Caco-2 (cell line): ENCODE results near the gene MORN1. TPM values are rescaled to one million over a fixed set of nuclear protein-coding genes. Genes with fewer than 3 reads are reported as not detected.

Source experiments
- BruUV-seq: library from RNA; stranded (reverse); fragments of 400-500 nt; replicated peaks from 2 replicates; lab custom pipeline; 2021; lab: Mats Ljungman, UMichigan
- CTCF ChIA-PET: fragments of 300-600 bp; sonication (Branson Sonifier 250); formaldehyde crosslinking; loops from one replicate; lab custom pipeline; 2022; ENCODE audit warnings: antibody characterized with exemption; lab: Charles Lee
- POLR2A ChIA-PET: fragments of 300-600 bp; sonication (Branson Sonifier 250); formaldehyde crosslinking; loops from one replicate; lab custom pipeline; 2022; ENCODE audit warnings: antibody characterized with exemption; lab: Charles Lee
- DNase-seq, 2 experiments: peaks; one replicate each; pipeline versions ENCODE4 v3.0.0 to v3.0.0-alpha.2; 2020 to 2022
- H3K27me3 ChIP-seq: replicated peaks from 2 replicates; pipeline ENCODE4 v1.6.0; 2011; ENCODE audit warnings: low read length; ENCODE audit not compliant: control insufficient read depth, insufficient read depth
- H3K36me3 ChIP-seq: 2 replicates; pipeline ENCODE4 v1.5.1; 2011; ENCODE audit warnings: low read length; ENCODE audit not compliant: control insufficient read depth, insufficient read depth
- H3K4me1 ChIP-seq: fragments of 250-450 bp; sonication (Bioruptor Pico); 2 replicates; pipeline ENCODE4 v1.5.1; 2020; ENCODE audit warnings: mild to moderate bottlenecking
- H3K4me3 ChIP-seq: 2 replicates; pipeline ENCODE4 v1.5.1; 2011; ENCODE audit warnings: low read depth, mild to moderate bottlenecking, control low read depth, low read length
- H3K9me3 ChIP-seq: fragments of 250-450 bp; sonication (Bioruptor Pico); 2 replicates; pipeline ENCODE4 v1.5.1; 2020; ENCODE audit warnings: mild to moderate bottlenecking, moderate library complexity
- H3K27ac Mint-ChIP-seq: one replicate; pipeline ENCODE4 v1.8.0; 2022; ENCODE audit warnings: mixed read lengths; ENCODE audit not compliant: unreplicated experiment
- H3K27me3 Mint-ChIP-seq: one replicate; pipeline ENCODE4 v1.8.0; 2022; ENCODE audit warnings: mixed read lengths; ENCODE audit not compliant: insufficient read depth, unreplicated experiment
- H3K36me3 Mint-ChIP-seq: one replicate; pipeline ENCODE4 v1.8.0; 2022; ENCODE audit warnings: mild to moderate bottlenecking, mixed read lengths; ENCODE audit not compliant: insufficient read depth, unreplicated experiment
- H3K4me1 Mint-ChIP-seq: one replicate; pipeline ENCODE4 v1.8.0; 2022; ENCODE audit warnings: low read depth, mixed read lengths; ENCODE audit not compliant: unreplicated experiment
- H3K4me3 Mint-ChIP-seq: one replicate; pipeline ENCODE4 v1.8.0; 2022; ENCODE audit warnings: mild to moderate bottlenecking, moderate library complexity, mixed read lengths; ENCODE audit not compliant: unreplicated experiment
- H3K9me3 Mint-ChIP-seq: one replicate; pipeline ENCODE4 v1.8.0; 2022; ENCODE audit warnings: mixed read lengths; ENCODE audit not compliant: unreplicated experiment
- CTCF ChIP-seq, 2 experiments: fragments of 200-600 bp in 1 of 2; IDR thresholded peaks; 1 replicate in 1 of 2; 2 replicates in 1 of 2; pipeline versions ENCODE4 v1.5.1 to v1.8.0; 2011 to 2022; ENCODE audit warnings: antibody characterized with exemption in 1 of 2, control low read depth in 1 of 2, inconsistent platforms in 1 of 2, low read depth in 1 of 2, low read length in 1 of 2, mild to moderate bottlenecking in 1 of 2, moderate library complexity in 1 of 2; ENCODE audit not compliant: insufficient read depth in 1 of 2, severe bottlenecking in 1 of 2, unreplicated experiment in 1 of 2
- intact Hi-C: fragments of 100-400 bp; cut with micrococcal nuclease; formaldehyde crosslinking; loops from one replicate; pipeline ENCODE4 v1.10.0; 2022; ENCODE audit not compliant: unreplicated experiment
- total RNA-seq: library from RNA; stranded (reverse); gene quantifications from 2 replicates; pipeline ENCODE4 v1.2.3, GENCODE V29; 2022

MORN1 gene
- total RNA-seq, 1 experiment from 2014 or later, result 8.6 TPM

DNA sequence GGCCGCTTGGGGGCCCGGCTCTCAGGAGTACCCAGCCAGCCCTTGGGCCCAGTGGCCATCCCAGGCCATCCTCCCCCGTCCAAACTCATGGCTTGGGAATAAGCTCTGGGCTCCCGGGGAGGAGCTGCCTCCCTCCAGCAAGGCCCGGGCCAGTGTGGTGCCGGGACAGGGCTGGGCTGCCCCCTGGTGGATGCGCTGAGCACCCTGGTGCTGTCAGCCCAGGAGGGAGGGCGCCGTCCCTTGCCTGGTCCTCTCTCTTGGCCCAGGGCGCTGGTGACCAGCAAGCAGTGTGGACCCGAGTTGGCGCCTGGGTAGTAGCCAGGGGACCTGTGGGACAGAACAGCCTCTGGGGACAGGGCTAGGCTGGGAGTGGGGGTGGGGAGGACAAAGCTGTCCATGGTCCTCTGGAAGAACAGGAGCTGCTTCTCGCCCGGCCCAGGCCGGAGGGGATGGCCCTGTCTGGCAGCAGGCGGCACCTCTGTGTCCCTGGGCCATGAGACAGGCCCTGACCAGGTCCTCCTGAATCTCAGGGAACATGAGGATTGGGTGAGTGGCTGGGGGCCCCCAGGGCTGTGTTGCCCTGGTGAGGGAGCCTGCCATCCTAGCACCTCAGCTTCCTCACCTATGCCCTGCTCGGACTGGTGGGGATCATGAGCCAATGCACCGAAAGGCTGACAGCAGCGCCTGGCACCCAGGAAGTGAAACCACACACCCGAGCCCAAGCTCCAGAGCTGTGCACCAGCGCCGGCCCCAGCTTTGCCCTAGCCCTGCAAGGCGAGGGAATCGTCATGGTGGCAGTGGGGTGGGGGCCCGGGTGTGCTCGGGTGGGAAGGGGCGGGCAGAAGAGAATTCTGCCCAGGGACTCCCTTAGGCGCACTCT, 9.4 kb downstream of the MORN1 start:
- CTCF ChIA-PET, result interaction anchor here (0.6 to 1.8 kb wide), 5 partner anchors 9 to 1233 kb away, joined by 3 to 29 read pairs (median 5); partner anchors contain the start of genes FAAP20, MORN1 and RER1
- peak; percentile 50 to 67 for TF ChIP-seq CTCF (IDR thresholded peaks at IDR 0.05; ENCODE audit: insufficient read depth in 1 of 2, low read depth in 1 of 2, low read length in 1 of 2, severe bottlenecking in 1 of 2, unreplicated experiment in 1 of 2)
- Histone ChIP-seq H3K36me3 (no peaks in the 10 kb centered on the region), H3K27me3 (no peaks in the 10 kb centered on the region), H3K4me3 (no peak overlapping the region), H3K9me3 (no peaks in the 10 kb centered on the region), H3K4me1 (no peaks in the 10 kb centered on the region)
- no peak overlapping the region for H3K4me3 Mint-ChIP-seq
- H3K36me3 Mint-ChIP-seq, result no peaks in the 10 kb centered on the region
- DNase-seq, result peak in 1 of 2 experiments; percentile 71
- intact Hi-C loops, result loop anchor here (1.0 kb wide), 1 partner anchor 187 kb away; no protein-coding TSS in a partner anchor
- POLR2A ChIA-PET, result interaction anchor here (0.6 kb wide), 1 partner anchor 10 kb away, joined by 5 read pairs; the partner anchor contains the start of gene RER1
- H3K9me3 Mint-ChIP-seq, result no peaks in the 10 kb centered on the region
- H3K4me1 Mint-ChIP-seq, result no peaks in the 10 kb centered on the region
- BruUV-seq, result no TSS peak
- H3K27ac Mint-ChIP-seq, result no peak overlapping the region
- H3K27me3 Mint-ChIP-seq, result no peaks in the 10 kb centered on the region

DNA sequence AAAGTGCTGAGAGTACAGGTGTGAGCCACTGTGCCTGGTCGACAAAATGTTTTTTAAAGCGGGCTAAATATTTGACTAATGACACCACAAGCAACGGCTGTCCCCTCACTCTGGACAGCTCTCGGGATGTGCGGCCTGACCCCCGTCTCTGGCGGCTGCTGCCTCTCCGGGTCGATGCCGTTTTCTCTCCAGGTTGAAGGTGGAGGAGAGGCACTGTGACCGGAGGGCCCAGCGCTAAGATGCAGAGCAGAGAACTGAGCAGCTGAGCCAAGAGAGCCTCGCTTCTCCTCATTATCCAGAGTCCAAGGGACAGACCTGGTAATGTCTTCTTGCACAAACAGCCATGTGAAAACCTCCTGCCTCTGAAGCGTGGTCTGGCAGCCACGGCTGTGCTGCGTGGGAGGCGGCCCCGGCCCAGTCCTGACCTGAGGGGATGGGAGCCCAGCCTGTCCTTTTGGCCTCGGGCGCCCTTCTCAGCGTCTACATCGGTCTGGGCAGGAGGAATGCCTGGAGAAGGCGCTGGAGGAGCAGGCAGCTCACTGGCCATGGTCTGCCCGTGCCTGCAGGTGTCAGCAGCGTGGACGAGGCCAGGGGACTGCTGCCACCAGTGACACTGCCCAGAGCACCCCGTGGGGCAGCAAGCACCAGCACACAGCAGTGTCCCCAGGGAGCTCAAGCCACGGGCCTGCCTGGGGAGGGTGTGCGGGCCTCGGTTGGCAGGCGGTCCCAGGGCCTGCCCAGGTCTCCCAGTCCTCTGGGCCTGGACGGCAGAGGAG, 10.3 kb downstream of the MORN1 start:
- Histone ChIP-seq H3K9me3 (no peaks in the 10 kb centered on the region), H3K36me3 (no peaks in the 10 kb centered on the region), H3K27me3 (no peaks in the 10 kb centered on the region), H3K4me1 (no peaks in the 10 kb centered on the region), H3K4me3 (no peak overlapping the region)
- DNase-seq, result no peak
- ChIA-PET CTCF (interaction anchor here (1.0 to 1.8 kb wide), 4 partner anchors 10 to 186 kb away, joined by 3 to 29 read pairs (median 6); partner anchors contain the start of genes FAAP20, MORN1 and RER1), POLR2A (no interaction called here)
- H3K36me3 Mint-ChIP-seq, result no peaks in the 10 kb centered on the region
- BruUV-seq, result no TSS peak
- no peak for TF ChIP-seq CTCF (IDR thresholded peaks at IDR 0.05; ENCODE audit: insufficient read depth in 1 of 2, low read depth in 1 of 2, low read length in 1 of 2, severe bottlenecking in 1 of 2, unreplicated experiment in 1 of 2)
- no peaks in the 10 kb centered on the region for H3K27me3 Mint-ChIP-seq
- no peaks in the 10 kb centered on the region for H3K9me3 Mint-ChIP-seq
- intact Hi-C loops, result no loop called here
- no peaks in the 10 kb centered on the region for H3K4me1 Mint-ChIP-seq
- H3K27ac Mint-ChIP-seq, result no peak overlapping the region
- no peak overlapping the region for H3K4me3 Mint-ChIP-seq

- H3K4me3 ChIP-seq, result no peak overlapping the region
- Mint-ChIP-seq H3K9me3 (no peaks in the 10 kb centered on the region), H3K27me3 (no peaks in the 10 kb centered on the region), H3K27ac (no peak overlapping the region), H3K4me1 (no peaks in the 10 kb centered on the region), H3K4me3 (no peak overlapping the region), H3K36me3 (no peaks in the 10 kb centered on the region)
- BruUV-seq, result no TSS peak
- CTCF ChIA-PET, result no interaction called here
- no peaks in the 10 kb centered on the region for H3K36me3 ChIP-seq
- POLR2A ChIA-PET, result no interaction called here
- intact Hi-C loops, result no loop called here
- no peaks in the 10 kb centered on the region for H3K27me3 ChIP-seq
- TF ChIP-seq CTCF (IDR thresholded peaks at IDR 0.05; ENCODE audit: insufficient read depth in 1 of 2, low read depth in 1 of 2, low read length in 1 of 2, severe bottlenecking in 1 of 2, unreplicated experiment in 1 of 2), result no peak
- no peaks in the 10 kb centered on the region for H3K9me3 ChIP-seq
- DNase-seq, result no peak
- no peaks in the 10 kb centered on the region for H3K4me1 ChIP-seq
These were observed 11.5 kb downstream of the MORN1 start for GRCh38 chr1:2379733-2380404.
